HG03280 (cell line): ENCODE data around the gene PEPD.

Source experiments
- ATAC-seq: cut with Tn5 transposase; IDR thresholded peaks from one replicate; pipeline ENCODE4 v1.9.1; 2021; ENCODE audit warnings: mild to moderate bottlenecking, moderate library complexity; ENCODE audit not compliant: unreplicated experiment

Gene PEPD

GRCh38 chr19:33343301-33343700 lies 178.3 kb downstream of the PEPD start:
- ATAC-seq, result no peak

DNA sequence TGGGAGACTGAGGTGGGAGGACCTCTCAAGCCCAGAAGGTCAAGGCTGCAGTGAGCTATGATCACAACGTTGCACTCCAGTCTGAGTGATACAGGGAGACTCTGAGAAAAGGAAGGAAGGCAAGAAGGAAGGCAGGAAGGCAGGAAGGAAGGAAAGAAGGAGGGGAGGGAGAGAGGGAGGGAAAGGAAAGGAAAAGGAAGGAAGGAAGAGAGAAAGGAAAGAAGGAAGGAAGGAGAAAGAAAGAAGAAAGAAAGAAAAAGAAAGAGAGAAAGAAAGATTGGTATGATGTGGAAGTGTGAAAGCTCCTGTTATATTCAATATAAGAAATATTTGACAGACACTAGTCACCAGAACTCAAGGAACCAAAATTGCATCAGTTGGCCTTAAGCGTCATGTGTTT lies 180.6 kb downstream of the PEPD start:
- no peak for ATAC-seq

DNA sequence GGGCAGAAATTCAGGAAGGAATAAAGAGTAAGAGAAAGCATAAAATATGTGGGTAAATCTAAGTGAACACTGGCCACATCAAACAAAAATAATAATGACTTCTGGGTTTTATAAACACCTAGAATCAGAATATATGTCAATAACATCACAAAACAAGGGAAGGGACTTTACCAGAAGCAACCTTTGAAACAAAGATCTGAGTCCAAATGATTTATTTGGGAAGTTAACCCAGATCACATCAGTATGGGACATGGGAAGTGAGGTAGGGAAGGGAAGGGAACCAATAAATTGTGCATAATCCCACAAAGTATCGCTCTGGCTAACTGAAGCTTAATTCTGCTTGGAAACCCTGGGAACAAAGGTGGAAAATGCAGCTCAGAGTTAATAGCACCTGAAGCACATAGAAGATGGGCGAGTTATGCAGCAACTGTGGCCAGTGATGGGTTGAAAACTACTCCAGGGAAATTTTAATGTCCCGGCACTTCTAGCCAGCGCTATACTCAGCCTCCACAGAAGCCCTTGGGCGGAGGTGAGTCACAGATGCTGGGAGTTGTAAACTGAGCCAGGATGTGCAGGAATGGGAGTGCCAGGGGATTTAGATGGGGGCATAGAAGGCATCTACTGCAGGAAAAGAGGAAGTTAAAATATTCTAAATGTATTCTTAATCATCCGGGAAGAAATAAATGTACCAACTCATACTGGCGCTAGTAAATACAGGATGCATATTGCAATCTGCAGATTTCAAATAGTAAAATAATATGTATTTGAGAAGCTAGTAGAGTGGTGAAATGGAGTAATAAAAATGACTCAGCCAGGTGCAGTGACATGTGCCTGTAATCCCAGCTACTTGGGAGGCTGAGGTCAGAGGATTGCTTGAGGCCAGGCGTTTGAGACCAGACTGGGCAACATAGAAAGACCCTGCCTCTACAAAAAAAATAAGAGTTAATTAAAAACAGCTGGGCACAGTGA lies 182.3 kb downstream of the PEPD start:
- ATAC-seq, result no peak
